PC-9 (cell line): Measurements from ENCODE around the gene HNRNPLL.

Source experiments
- CTCF ChIP-seq: fragments of 200-600 bp; sonication (generic); conservative IDR thresholded peaks from 2 replicates; pipeline ENCODE4 v1.6.1; 2017; ENCODE audit warnings: mixed run types, antibody characterized with exemption, mild to moderate bottlenecking, moderate library complexity
- EZH2 ChIP-seq: fragments of 200-600 bp; sonication (generic); IDR thresholded peaks from 2 replicates; pipeline ENCODE4 v1.8.0; 2017; ENCODE audit warnings: antibody characterized with exemption, low read depth

GRCh38 chr2:38528008-38528442, 74.7 kb downstream of the HNRNPLL start:
- TF ChIP-seq CTCF (no peak), EZH2 (no peak)
